ENCODE measurements around the gene UNC80.

DNA sequence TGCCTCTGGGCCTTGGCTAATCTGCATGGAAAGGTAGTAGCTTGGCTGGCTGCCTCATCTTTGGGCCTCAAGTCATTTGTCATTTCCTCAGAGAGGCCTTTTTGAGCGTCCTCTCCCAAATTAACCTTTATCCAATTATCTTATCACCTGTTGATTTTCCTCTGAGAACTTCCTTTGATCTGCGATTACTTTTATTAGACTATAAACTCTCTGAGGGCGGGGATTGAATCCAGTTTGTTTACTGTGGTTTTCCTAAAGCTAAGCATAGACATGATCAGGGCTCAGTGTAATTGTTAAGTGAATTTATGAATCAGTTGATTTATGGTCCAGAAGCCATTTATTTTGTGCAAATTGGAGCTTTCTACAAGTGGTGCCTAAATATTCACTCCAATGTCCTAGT is 238.3 kb downstream of the UNC80 start:
- TF ChIP-seq, protein P1, sequence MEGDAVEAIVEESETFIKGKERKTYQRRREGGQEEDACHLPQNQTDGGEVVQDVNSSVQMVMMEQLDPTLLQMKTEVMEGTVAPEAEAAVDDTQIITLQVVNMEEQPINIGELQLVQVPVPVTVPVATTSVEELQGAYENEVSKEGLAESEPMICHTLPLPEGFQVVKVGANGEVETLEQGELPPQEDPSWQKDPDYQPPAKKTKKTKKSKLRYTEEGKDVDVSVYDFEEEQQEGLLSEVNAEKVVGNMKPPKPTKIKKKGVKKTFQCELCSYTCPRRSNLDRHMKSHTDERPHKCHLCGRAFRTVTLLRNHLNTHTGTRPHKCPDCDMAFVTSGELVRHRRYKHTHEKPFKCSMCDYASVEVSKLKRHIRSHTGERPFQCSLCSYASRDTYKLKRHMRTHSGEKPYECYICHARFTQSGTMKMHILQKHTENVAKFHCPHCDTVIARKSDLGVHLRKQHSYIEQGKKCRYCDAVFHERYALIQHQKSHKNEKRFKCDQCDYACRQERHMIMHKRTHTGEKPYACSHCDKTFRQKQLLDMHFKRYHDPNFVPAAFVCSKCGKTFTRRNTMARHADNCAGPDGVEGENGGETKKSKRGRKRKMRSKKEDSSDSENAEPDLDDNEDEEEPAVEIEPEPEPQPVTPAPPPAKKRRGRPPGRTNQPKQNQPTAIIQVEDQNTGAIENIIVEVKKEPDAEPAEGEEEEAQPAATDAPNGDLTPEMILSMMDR (IDR thresholded peaks at IDR 0.05), result no peak
- TF ChIP-seq POLR2A (IDR thresholded peaks at IDR 0.05) (no peak), EP300 (IDR thresholded peaks at IDR 0.05) (no peak), POLR2AphosphoS5 (IDR thresholded peaks at IDR 0.05) (no peak)
